Measurements from ENCODE around the gene PACSIN1.

PACSIN1 gene

GRCh38 chr6:34544776-34545471 lies 79.0 kb downstream of the PACSIN1 start:
- DNase-seq (ENCODE audit: low spot score), result no peak

GRCh38 chr6:34546551-34547321 lies 80.9 kb downstream of the PACSIN1 start:
- peak; percentile 18 for DNase-seq (ENCODE audit: low spot score)

GRCh38 chr6:34547701-34548644 lies 82.1 kb downstream of the PACSIN1 start:
- DNase-seq (ENCODE audit: low spot score), result no peak

DNA sequence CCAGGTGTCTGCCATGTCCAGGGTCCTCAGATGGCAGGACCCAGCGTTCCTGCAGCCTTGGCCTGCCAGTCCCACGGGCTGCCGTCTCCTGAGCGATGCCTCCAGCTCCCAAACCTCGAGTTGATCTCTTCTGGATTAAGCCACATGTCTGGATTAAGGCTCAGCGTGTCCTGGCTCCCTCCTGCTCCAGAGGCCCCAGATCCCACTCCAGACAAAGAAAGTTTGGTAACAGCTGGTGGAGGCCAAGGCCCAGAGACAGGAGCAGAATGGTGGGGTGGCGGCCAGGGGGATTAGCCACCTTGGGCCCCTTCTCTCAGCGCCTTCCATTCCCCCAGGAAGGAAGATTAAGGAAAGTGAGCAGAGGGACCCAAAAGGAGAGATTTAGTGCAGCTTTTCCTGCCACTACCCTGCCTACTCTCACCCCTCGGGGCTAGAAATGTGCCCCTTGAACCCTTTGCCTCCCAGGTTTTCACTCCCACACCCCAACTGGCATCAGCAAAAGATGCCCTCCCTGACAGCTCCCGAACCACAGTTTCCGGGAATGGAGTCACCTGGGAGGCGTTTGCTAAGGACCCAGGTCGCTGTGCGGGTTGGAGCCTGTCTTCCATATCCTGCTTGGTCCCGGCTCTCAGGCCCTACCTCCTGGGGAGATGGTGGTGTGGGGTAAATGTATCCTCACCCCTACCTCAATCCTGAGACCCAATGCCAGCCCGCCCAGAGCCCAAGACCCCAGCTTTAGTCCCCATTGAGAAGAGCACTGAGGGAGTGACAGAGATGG lies 83.3 kb downstream of the PACSIN1 start:
- no peak for DNase-seq (ENCODE audit: low spot score)

DNA sequence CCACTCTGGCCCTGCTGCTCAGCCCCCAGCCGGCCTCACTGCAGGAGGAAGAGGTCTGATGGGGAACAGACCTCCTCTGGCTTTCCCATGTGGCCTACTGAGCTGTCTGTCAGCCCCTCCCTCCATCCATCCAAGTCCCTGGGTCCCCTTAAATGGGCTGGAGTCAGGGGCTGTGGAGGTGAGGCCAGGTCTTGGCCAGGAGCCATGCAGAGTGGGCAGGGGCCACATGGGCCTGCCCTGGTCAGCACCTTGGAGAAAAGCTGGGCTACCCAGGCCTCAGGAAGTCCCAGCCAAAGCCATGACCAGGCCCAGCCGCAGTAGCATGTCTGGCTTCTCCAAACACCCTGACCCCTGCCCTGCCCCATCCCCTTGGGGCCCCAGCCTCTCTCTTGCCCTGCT lies 83.9 kb downstream of the PACSIN1 start:
- DNase-seq (ENCODE audit: low spot score), result no peak

GRCh38 chr6:34551720-34552119 lies 85.8 kb downstream of the PACSIN1 start:
- no peak for DNase-seq (ENCODE audit: low spot score)

- DNase-seq (ENCODE audit: low spot score), result no peak
Measured at GRCh38 chr6:34552620-34553019, 86.7 kb downstream of the PACSIN1 start.

DNA sequence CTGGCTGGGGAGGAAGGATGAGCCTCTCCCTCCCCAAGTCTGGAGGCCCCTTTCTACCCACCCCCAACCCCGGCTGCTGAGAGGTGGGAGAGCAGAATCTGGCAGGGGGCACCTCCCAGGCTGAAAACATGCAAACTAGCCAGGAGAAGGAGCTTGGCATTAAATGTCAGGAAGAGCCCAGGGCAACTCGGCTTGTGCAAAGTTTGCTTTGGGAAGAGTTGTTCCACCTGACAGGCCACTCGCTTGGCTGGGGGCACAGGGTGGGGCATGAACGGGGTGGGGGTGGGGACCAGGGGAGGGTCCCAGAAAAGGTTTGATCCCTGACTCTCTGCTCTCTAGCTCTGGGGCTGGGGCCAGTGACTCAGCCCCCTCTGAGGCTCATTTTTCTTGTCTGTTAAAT lies 87.3 kb downstream of the PACSIN1 start:
- no peak for DNase-seq (ENCODE audit: low spot score)

DNA sequence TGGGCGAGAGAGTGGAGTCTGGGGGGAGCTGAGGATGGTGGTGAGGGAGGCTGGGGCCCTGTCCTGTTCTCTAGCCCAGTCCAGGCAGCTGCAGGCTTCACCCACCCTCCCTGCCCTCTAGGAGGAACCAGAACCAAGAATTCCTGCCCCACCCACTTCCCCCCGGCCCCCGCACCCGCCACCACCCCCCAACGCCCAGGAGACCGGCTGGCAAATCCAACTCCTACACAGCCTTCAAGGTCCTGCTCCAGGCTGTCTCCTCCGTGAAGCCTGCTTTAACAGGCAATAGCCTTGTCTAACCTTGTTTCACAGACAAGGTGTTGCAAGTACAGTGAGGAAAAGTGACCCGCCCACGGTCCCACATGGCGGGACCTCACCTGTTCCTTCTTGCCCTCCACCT lies 87.9 kb downstream of the PACSIN1 start:
- DNase-seq (ENCODE audit: low spot score), result no peak

- no peak for DNase-seq (ENCODE audit: low spot score)
Measured at GRCh38 chr6:34554291-34555006, 88.6 kb downstream of the PACSIN1 start.

DNA sequence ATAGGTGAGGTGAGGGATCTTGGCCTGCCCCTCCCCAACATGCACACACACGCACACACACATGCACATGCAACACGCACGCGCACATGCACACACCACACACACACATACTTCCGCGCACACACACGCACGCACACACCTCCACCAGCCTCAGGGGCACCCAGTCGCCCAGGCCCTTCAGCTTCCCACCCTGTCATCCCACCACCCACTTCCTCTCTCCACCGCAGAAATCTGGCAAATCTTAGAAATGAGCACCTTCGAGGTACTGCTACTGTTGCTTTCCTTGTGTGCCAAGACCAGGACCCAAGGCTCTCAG lies 89.1 kb downstream of the PACSIN1 start:
- no peak for DNase-seq (ENCODE audit: low spot score)

DNA sequence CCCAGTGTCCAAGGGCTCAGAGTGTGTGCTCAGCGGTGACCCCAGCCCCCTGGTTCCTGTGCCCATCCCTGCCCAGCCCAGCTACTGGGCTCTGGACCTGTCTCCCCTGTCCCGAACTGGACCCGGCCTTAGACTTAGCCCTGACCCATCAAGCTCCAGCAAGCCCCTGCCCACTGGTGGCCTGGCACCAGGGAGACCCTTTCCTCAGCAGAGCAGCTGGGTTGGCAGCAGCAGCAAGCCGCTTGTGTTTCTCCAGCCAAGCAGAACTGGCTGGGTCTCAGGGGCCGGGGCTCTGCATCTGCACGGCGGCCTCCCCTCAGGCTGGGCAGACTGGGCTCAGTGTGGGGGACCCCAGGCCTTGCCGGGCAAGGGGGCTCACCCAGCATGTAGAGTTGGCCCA lies 89.5 kb downstream of the PACSIN1 start:
- no peak for DNase-seq (ENCODE audit: low spot score)

GRCh38 chr6:34556031-34556471 lies 90.2 kb downstream of the PACSIN1 start, which contains the start of gene SPDEF:
Gene SPDEF (minus strand): TSS chr6:34556329. CDS start chr6:34544455, 11,874 bp downstream.
- DNase-seq (ENCODE audit: low spot score), result no peak

- DNase-seq (ENCODE audit: low spot score), result no peak
Measured at GRCh38 chr6:34556493-34556892, 90.6 kb downstream of the PACSIN1 start.

DNA sequence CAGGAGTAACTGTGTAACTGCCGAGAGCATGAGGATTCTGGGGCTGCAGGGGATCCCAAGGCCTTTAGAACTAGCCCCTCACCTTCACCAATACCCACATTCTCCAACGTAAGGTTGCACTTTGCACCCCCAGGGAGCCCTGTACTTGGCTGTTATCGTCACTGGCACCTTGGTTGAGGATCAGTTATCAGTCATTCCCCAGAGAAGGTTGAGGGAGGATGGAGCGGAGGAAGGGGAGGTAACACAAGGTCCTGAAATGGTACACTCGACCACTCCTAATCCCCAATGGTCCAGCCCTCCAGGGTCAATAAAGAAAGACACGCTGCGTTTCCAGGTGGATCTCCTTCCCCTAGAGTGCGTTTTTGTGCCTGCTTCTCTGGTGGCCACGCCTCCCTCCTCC lies 91.4 kb downstream of the PACSIN1 start:
- no peak for DNase-seq (ENCODE audit: low spot score)

GRCh38 chr6:34558172-34558714 lies 92.4 kb downstream of the PACSIN1 start:
- no peak for DNase-seq (ENCODE audit: low spot score)

DNA sequence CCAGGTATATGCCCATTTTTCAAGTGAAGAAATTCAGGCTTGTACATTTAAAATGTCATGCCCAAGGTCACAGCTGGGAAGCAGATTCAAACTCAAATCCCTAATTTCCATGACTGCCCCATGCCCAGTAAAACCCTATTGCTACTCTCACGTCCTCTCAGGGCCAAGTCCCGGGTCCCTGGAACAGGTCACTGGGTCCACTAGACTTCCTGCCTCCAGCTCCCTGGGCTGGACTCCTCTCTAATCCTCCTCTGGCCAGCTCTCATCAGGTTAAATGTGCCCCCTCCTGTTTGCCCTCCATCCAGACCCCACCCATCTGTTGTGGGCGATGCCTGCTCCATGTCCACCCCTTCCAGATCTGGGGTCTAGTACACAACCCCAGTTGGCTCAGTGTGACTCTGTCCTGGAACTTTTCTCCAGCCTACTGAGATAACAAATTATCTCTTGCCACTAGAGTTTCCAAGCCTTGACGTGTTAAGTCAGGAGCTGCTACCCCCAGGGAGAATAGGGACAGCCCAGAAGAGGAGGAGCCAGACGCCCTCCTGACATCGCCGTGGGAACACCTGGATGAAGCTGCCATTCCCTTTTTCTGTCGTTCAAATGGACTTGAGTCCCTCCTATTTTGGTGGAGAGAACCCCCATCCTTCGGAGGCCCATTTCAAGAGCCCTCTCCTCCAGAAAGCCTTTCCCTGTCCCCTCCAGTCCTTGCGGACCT lies 93.9 kb downstream of the PACSIN1 start:
- no peak for DNase-seq (ENCODE audit: low spot score)

GRCh38 chr6:34560366-34561226 lies 94.7 kb downstream of the PACSIN1 start:
- peak; percentile 55 for DNase-seq (ENCODE audit: low spot score)

DNA sequence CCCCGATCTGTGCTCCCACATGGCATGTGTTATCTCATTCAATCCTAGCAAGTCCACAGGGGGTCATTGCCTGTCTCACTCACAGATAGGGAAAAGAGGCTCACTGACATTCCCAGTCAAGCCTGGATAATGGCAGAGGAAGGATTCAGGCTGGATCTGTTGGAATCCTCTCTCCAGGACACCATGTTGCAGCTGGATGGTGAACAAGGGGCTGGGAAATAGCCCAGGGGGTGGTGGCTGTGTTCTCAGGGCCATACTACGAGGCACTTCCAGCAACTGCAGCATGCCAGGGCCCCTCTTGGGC lies 95.3 kb downstream of the PACSIN1 start:
- DNase-seq (ENCODE audit: low spot score), result no peak

Measured in globus pallidus (tissue), 1 donor.